HepG2 (cell line): ENCODE data around the gene MATN1. TPM values are rescaled to one million over a fixed set of nuclear protein-coding genes. Genes with fewer than 3 reads are reported as not detected.

Experiments used
- ATAC-seq: fragments of 200-7000 bp; cut with Tn5 transposase; 3 replicates; pipeline ENCODE4 v1.9.1; 2020; ENCODE audit warnings: mild to moderate bottlenecking, moderate library complexity
- BruUV-seq: library from RNA; stranded (reverse); fragments of 400-500 nt; replicated peaks from 2 replicates; lab custom pipeline; 2021; lab: Mats Ljungman, UMichigan
- CTCF ChIA-PET: fragments of 300-600 bp; formaldehyde crosslinking; extraction: SDS; loops from one replicate; lab custom pipeline; 2021; ENCODE audit warnings: low total read pairs, inconsistent platforms, low intra/inter-chr PET ratio; lab: Yijun Ruan, JAX
- POLR2A ChIA-PET: fragments of 350-600 bp; sonication (Branson Sonifier 250); formaldehyde crosslinking; loops from one replicate; lab custom pipeline; 2020; ENCODE audit warnings: antibody characterized with exemption, inconsistent platforms; lab: Yijun Ruan, JAX
- DNase-seq: peaks from one replicate; pipeline ENCODE4 v3.0.0-alpha.2; 2015; ENCODE audit warnings: low spot score
- FAIRE-seq: peaks from 3 replicates; lab custom pipeline; 2011; peaks lifted over from hg19 to GRCh38; lab: Jason Lieb, UNC
- H2AFZ ChIP-seq: one replicate; pipeline ENCODE4 v1.6.1; 2011; ENCODE audit warnings: low read length, inconsistent platforms
- H3K27ac ChIP-seq: fragments of 300-600 bp; 3 replicates; pipeline ENCODE4 v1.8.0; 2011; ENCODE audit warnings: mixed run types, mild to moderate bottlenecking, mixed read lengths, low read length, inconsistent platforms; ENCODE audit not compliant: insufficient read depth; ENCODE audit errors: extremely low read length
- H3K27me3 ChIP-seq, 2 experiments: fragments of 200-600 bp in 1 of 2; 2 replicates in 1 of 2; 3 replicates in 1 of 2; pipeline versions ENCODE4 v1.6.0 to v1.8.0; 2011; ENCODE audit warnings: low read length in 2 of 2, mild to moderate bottlenecking in 2 of 2, moderate library complexity in 2 of 2, inconsistent platforms in 1 of 2; ENCODE audit not compliant: insufficient read depth in 2 of 2, control insufficient read depth in 1 of 2
- H3K36me3 ChIP-seq, 2 experiments: fragments of 200-600 bp in 1 of 2; replicated peaks in 1 of 2; 2 replicates in 1 of 2; 3 replicates in 1 of 2; pipeline versions ENCODE4 v1.5.1 to v1.8.0; 2011; ENCODE audit warnings: low read length in 2 of 2, inconsistent platforms in 1 of 2; ENCODE audit not compliant: insufficient read depth in 2 of 2, control insufficient read depth in 1 of 2
- H3K4me1 ChIP-seq: 2 replicates; pipeline ENCODE4 v1.5.1; 2012; ENCODE audit warnings: low read length, inconsistent platforms; ENCODE audit not compliant: insufficient read depth
- H3K4me2 ChIP-seq: 2 replicates; pipeline ENCODE4 v1.6.0; 2011; ENCODE audit warnings: low read depth, low read length, inconsistent platforms
- H3K4me3 ChIP-seq, 3 experiments: fragments of 200-600 bp in 1 of 3; sonication (generic), shearing (Covaris generic) in 1 of 3; replicated peaks in 1 of 3; 2 replicates each; pipeline ENCODE4 v1.5.1; 2011 to 2016; ENCODE audit warnings: low read length in 3 of 3, inconsistent platforms in 2 of 3, low read depth in 2 of 3, mild to moderate bottlenecking in 2 of 3, control low read depth in 1 of 3, mixed read lengths in 1 of 3; ENCODE audit not compliant: insufficient read depth in 1 of 3
- H3K79me2 ChIP-seq: one replicate; pipeline ENCODE4 v1.6.1; 2011; ENCODE audit warnings: low read length, inconsistent platforms; ENCODE audit not compliant: insufficient read depth
- H3K9ac ChIP-seq: 2 replicates; pipeline ENCODE4 v1.6.0; 2011; ENCODE audit warnings: mild to moderate bottlenecking, low read depth, low read length, inconsistent platforms; ENCODE audit not compliant: insufficient read depth
- H3K9me3 ChIP-seq: 2 replicates; pipeline ENCODE4 v1.5.1; 2012; ENCODE audit warnings: mild to moderate bottlenecking, low read length
- H4K20me1 ChIP-seq: 2 replicates; pipeline ENCODE4 v1.6.0; 2011; ENCODE audit warnings: inconsistent platforms, mild to moderate bottlenecking, low read length, moderate library complexity; ENCODE audit not compliant: insufficient read depth
- CBX2 ChIP-seq, 2 experiments: fragments of 200-600 bp in 1 of 2; sonication (generic); formaldehyde crosslinking in 1 of 2; IDR thresholded peaks; 2 replicates each; pipeline versions ENCODE4 v1.7.0 to v1.8.1; 2018 to 2022; ENCODE audit warnings: low read depth in 2 of 2, low read length in 1 of 2, mild to moderate bottlenecking in 1 of 2, missing genetic modification reagents in 1 of 2
- CEBPG ChIP-seq: IDR thresholded peaks from 2 replicates; pipeline ENCODE4 v1.6.1; 2016
- FOSL2 ChIP-seq: sonication (generic); formaldehyde crosslinking; IDR thresholded peaks from 2 replicates; pipeline ENCODE4 v1.4.0; 2020; ENCODE audit warnings: missing genetic modification reagents
- GLI4 ChIP-seq: sonication (generic); formaldehyde crosslinking; IDR thresholded peaks from 2 replicates; pipeline ENCODE4 v1.5.1; 2020; ENCODE audit warnings: missing genetic modification reagents, mild to moderate bottlenecking, moderate library complexity, borderline replicate concordance
- NRL ChIP-seq: sonication (generic); formaldehyde crosslinking; IDR thresholded peaks from 2 replicates; pipeline ENCODE4 v1.5.0; 2020; ENCODE audit warnings: missing genetic modification reagents, mild to moderate bottlenecking, moderate library complexity, borderline replicate concordance
- ZC3H4 ChIP-seq: sonication (generic); formaldehyde crosslinking; IDR thresholded peaks from 2 replicates; pipeline ENCODE4 v1.4.0; 2020; ENCODE audit warnings: missing genetic modification reagents, borderline replicate concordance
- ZNF207 ChIP-seq: fragments of 450-650 bp; IDR thresholded peaks from 2 replicates; pipeline ENCODE4 v1.6.1; 2016; ENCODE audit warnings: antibody characterized with exemption, borderline replicate concordance
- ZNF83 ChIP-seq: sonication (generic); formaldehyde crosslinking; IDR thresholded peaks from 2 replicates; pipeline ENCODE4 v1.4.0; 2020; ENCODE audit warnings: missing genetic modification reagents, mild to moderate bottlenecking, borderline replicate concordance
- WGBS: methylation state at CpG from one replicate; pipeline ENCODE4 v1.1.6; 2017; ENCODE audit warnings: low lambda C conversion rate; 5-methylcytosine and 5-hydroxymethylcytosine counted together
- in situ Hi-C: cut with HindIII; loops from 2 replicates; pipeline ENCODE4 v1.10.0; 2017; ENCODE audit warnings: low pct_unique_long_range_greater_than_20kb; ENCODE audit not compliant: extremely low pct_ligation_motif_present
- intact Hi-C: fragments of 100-400 bp; cut with micrococcal nuclease; formaldehyde crosslinking; loops from one replicate; pipeline ENCODE4 v1.10.0; 2022; ENCODE audit not compliant: unreplicated experiment
- polyA plus RNA-seq, 8 experiments: library from polyadenylated mRNA; depleted of rRNA in 3 of 8; stranded (reverse) in 7 of 8; unstranded in 1 of 8; fragments of >200 nt; fragmentation: Illumina TruSeq in 4 of 8; extraction: Trizol in 4 of 8; gene quantifications; 2 replicates each; pipeline versions ENCODE4 v1.2.1 to v1.2.3, GENCODE V29; 2011 to 2016; ENCODE audit warnings: low read depth in 4 of 8, missing spikeins in 1 of 8, mixed read lengths in 1 of 8; ENCODE audit not compliant: insufficient read depth in 1 of 8
- total RNA-seq, 5 experiments: library from RNA; depleted of rRNA; stranded (reverse); fragments of >200 nt; fragmentation: Illumina TruSeq; extraction: Trizol; gene quantifications; 2 replicates each; pipeline ENCODE4 v1.2.3, GENCODE V29; 2016; ENCODE audit warnings: low read depth in 1 of 5
- TF ChIP-seq, protein P1 (sequence below): sonication (generic); formaldehyde crosslinking; IDR thresholded peaks from 2 replicates; pipeline ENCODE4 v1.5.1; 2020; ENCODE audit warnings: missing genetic modification reagents, mild to moderate bottlenecking, borderline replicate concordance
- TF ChIP-seq, protein P2 (sequence below): sonication (generic); formaldehyde crosslinking; IDR thresholded peaks from 2 replicates; pipeline ENCODE4 v1.4.0; 2020; ENCODE audit warnings: mild to moderate bottlenecking, low read depth, missing genetic modification reagents
- TF ChIP-seq, protein P3 (sequence below): sonication (generic); formaldehyde crosslinking; IDR thresholded peaks from 2 replicates; pipeline ENCODE4 v1.4.0; 2020; ENCODE audit warnings: mild to moderate bottlenecking, missing genetic modification reagents

Gene MATN1
- total and polyA plus RNA-seq, 2 of the 13 experiments (the other 11 are each of a cell fraction or from before 2014, with no cell fraction given): 0.04 to 0.05 TPM

DNA sequence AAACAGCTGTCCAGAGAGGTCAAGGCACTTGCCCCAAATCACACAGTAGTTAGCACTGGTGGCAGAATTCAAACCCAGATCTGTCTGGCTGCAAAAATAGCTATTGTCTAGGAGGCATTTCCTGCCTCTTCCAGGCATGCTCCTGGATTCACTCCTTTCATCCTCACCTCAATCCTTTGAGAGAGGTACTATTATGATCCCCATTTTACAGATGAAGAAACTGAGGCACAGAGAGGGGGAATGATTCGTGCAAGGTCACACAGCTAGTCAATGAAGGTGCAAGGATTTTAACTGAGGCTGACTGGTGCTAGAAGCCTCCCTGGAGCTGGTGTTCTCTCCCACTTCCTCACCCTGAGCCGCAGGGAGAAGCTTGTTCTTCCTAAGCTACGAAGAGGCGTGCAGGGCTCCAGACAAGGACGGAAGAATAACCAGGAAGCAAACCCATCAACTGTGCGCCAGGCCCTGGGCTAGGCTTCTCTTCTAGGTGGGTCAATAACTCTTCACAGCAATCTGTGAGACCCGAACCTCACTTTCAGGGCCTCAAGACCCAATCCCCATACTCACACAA lies 34.8 kb upstream of the MATN1 start:
- POLR2A ChIA-PET: interaction anchor here (1.6 kb wide), 1 partner anchor 12 kb away, joined by 3 read pairs; no protein-coding TSS in a partner anchor
- no peak overlapping the region for H3K9ac ChIP-seq

More for the DNA sequence above, 34.8 kb upstream of the MATN1 start:
- no peaks in the 10 kb centered on the region for H3K79me2 ChIP-seq
- no peaks in the 10 kb centered on the region for H3K36me3 ChIP-seq
- TF ChIP-seq ZNF83 (CRISPR knock-in tag): no peak
- TF ChIP-seq ZC3H4 (CRISPR knock-in tag): no peak
- TF ChIP-seq, protein P1, sequence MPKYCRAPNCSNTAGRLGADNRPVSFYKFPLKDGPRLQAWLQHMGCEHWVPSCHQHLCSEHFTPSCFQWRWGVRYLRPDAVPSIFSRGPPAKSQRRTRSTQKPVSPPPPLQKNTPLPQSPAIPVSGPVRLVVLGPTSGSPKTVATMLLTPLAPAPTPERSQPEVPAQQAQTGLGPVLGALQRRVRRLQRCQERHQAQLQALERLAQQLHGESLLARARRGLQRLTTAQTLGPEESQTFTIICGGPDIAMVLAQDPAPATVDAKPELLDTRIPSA (CRISPR knock-in tag): no peak
- TF ChIP-seq, protein P2, sequence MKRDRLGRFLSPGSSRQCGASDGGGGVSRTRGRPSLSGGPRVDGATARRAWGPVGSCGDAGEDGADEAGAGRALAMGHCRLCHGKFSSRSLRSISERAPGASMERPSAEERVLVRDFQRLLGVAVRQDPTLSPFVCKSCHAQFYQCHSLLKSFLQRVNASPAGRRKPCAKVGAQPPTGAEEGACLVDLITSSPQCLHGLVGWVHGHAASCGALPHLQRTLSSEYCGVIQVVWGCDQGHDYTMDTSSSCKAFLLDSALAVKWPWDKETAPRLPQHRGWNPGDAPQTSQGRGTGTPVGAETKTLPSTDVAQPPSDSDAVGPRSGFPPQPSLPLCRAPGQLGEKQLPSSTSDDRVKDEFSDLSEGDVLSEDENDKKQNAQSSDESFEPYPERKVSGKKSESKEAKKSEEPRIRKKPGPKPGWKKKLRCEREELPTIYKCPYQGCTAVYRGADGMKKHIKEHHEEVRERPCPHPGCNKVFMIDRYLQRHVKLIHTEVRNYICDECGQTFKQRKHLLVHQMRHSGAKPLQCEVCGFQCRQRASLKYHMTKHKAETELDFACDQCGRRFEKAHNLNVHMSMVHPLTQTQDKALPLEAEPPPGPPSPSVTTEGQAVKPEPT: no peak
- no peak for TF ChIP-seq ZNF207
- TF ChIP-seq, protein P3, sequence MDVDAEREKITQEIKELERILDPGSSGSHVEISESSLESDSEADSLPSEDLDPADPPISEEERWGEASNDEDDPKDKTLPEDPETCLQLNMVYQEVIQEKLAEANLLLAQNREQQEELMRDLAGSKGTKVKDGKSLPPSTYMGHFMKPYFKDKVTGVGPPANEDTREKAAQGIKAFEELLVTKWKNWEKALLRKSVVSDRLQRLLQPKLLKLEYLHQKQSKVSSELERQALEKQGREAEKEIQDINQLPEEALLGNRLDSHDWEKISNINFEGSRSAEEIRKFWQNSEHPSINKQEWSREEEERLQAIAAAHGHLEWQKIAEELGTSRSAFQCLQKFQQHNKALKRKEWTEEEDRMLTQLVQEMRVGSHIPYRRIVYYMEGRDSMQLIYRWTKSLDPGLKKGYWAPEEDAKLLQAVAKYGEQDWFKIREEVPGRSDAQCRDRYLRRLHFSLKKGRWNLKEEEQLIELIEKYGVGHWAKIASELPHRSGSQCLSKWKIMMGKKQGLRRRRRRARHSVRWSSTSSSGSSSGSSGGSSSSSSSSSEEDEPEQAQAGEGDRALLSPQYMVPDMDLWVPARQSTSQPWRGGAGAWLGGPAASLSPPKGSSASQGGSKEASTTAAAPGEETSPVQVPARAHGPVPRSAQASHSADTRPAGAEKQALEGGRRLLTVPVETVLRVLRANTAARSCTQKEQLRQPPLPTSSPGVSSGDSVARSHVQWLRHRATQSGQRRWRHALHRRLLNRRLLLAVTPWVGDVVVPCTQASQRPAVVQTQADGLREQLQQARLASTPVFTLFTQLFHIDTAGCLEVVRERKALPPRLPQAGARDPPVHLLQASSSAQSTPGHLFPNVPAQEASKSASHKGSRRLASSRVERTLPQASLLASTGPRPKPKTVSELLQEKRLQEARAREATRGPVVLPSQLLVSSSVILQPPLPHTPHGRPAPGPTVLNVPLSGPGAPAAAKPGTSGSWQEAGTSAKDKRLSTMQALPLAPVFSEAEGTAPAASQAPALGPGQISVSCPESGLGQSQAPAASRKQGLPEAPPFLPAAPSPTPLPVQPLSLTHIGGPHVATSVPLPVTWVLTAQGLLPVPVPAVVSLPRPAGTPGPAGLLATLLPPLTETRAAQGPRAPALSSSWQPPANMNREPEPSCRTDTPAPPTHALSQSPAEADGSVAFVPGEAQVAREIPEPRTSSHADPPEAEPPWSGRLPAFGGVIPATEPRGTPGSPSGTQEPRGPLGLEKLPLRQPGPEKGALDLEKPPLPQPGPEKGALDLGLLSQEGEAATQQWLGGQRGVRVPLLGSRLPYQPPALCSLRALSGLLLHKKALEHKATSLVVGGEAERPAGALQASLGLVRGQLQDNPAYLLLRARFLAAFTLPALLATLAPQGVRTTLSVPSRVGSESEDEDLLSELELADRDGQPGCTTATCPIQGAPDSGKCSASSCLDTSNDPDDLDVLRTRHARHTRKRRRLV (CRISPR knock-in tag): no peak
- no peak for TF ChIP-seq CBX2 (IDR thresholded peaks at IDR 0.05; ENCODE audit: low read depth, low read length)
- TF ChIP-seq CBX2 (CRISPR knock-in tag; IDR thresholded peaks at IDR 0.05; ENCODE audit: low read depth): no peak
- no peak for TF ChIP-seq GLI4 (CRISPR knock-in tag)
- TF ChIP-seq NRL (CRISPR knock-in tag): no peak
- no peak for TF ChIP-seq CEBPG (CRISPR knock-in tag)
- TF ChIP-seq FOSL2 (CRISPR knock-in tag): no peak
- intact Hi-C loops: no loop called here
- H2AFZ ChIP-seq: no peak overlapping the region
- no peak overlapping the region for H3K27ac ChIP-seq
- 55% methylated on average over 6 of the region's 7 CpGs for WGBS
- H3K4me3 ChIP-seq: no peak overlapping the region
- peaks cover 19% of the 10 kb centered on the region for H3K4me1 ChIP-seq
- no peaks in the 10 kb centered on the region for H4K20me1 ChIP-seq
- H3K4me2 ChIP-seq: no peak overlapping the region
- FAIRE-seq (no peak), ATAC-seq (no peak), DNase-seq (no peak)
- no peaks in the 10 kb centered on the region for H3K9me3 ChIP-seq
- in situ Hi-C loops: no loop called here
- H3K27me3 ChIP-seq: peaks cover 4 to 40% of the 10 kb centered on the region in 2 experiments; a peak in 3 of 5 replicates
- no TSS peak for BruUV-seq
- CTCF ChIA-PET: no interaction called here
